DOHH2 (cell line): ENCODE measurements around the gene SFRP5.

Experiments used
- H3F3A ChIP-seq: fragments of 200-600 bp; sonication (generic), shearing (Covaris generic); 2 replicates; pipeline ENCODE4 v1.6.0; 2016; ENCODE audit warnings: antibody characterized with exemption, mild to moderate bottlenecking; ENCODE audit not compliant: control insufficient read depth, insufficient read depth
- H3K27ac ChIP-seq: fragments of 200-600 bp; sonication (generic); 2 replicates; pipeline ENCODE4 v1.5.1; 2014; ENCODE audit warnings: low read depth, mild to moderate bottlenecking, low read length, moderate library complexity
- H3K27me3 ChIP-seq: fragments of 200-600 bp; sonication (generic); 2 replicates; pipeline ENCODE4 v1.6.1; 2014; ENCODE audit warnings: mild to moderate bottlenecking, low read length, mixed read lengths; ENCODE audit not compliant: control insufficient read depth
- H3K36me3 ChIP-seq: fragments of 200-600 bp; sonication (generic); 2 replicates; pipeline ENCODE4 v1.6.1; 2014; ENCODE audit warnings: mild to moderate bottlenecking, low read length, moderate library complexity, mixed read lengths; ENCODE audit not compliant: control insufficient read depth
- H3K4me1 ChIP-seq: fragments of 200-600 bp; sonication (generic); 2 replicates; pipeline ENCODE4 v1.6.1; 2014; ENCODE audit warnings: mild to moderate bottlenecking, low read length, mixed read lengths; ENCODE audit not compliant: control insufficient read depth
- H3K4me2 ChIP-seq: fragments of 200-600 bp; sonication (generic); 2 replicates; pipeline ENCODE4 v1.6.0; 2014; ENCODE audit warnings: mild to moderate bottlenecking, low read length, moderate library complexity
- H3K4me3 ChIP-seq: fragments of 200-600 bp; sonication (generic); 2 replicates; pipeline ENCODE4 v1.5.1; 2014; ENCODE audit warnings: mild to moderate bottlenecking, low read length, mixed read lengths
- H3K79me2 ChIP-seq: fragments of 200-600 bp; sonication (generic); 2 replicates; pipeline ENCODE4 v1.6.1; 2014; ENCODE audit warnings: mild to moderate bottlenecking, low read length, mixed read lengths; ENCODE audit not compliant: control insufficient read depth
- H3K9me2 ChIP-seq: fragments of 200-600 bp; sonication (generic); replicated peaks from 2 replicates; pipeline ENCODE4 v1.6.1; 2014; ENCODE audit warnings: mild to moderate bottlenecking, low read length, mixed read lengths; ENCODE audit not compliant: control insufficient read depth
- H3K9me3 ChIP-seq: fragments of 200-600 bp; sonication (generic); 2 replicates; pipeline ENCODE4 v1.6.1; 2014; ENCODE audit warnings: antibody characterized with exemption, low read length, mixed read lengths; ENCODE audit not compliant: control insufficient read depth, insufficient read depth
- H4K20me1 ChIP-seq: fragments of 200-600 bp; sonication (generic); 2 replicates; pipeline ENCODE4 v1.6.0; 2014; ENCODE audit warnings: low read depth, mild to moderate bottlenecking, antibody characterized with exemption, low read length, moderate library complexity; ENCODE audit not compliant: control insufficient read depth, insufficient read depth
- CTCF ChIP-seq: fragments of 200-600 bp; sonication (generic); IDR thresholded peaks from one replicate; pipeline ENCODE4 v1.5.1; 2014; ENCODE audit warnings: antibody characterized with exemption, mild to moderate bottlenecking, low read depth, low read length; ENCODE audit not compliant: poor library complexity, severe bottlenecking
- EZH2phosphoT487 ChIP-seq: fragments of 200-600 bp; sonication (generic); IDR thresholded peaks from 2 replicates; pipeline ENCODE4 v1.6.1; 2017; ENCODE audit warnings: borderline replicate concordance, mild to moderate bottlenecking, antibody characterized with exemption, low read length, moderate library complexity, mixed read lengths

The SFRP5 gene

GRCh38 chr10:97740613-97741012 is 31.2 kb downstream of the SFRP5 start:
- H3K4me2 ChIP-seq = peak overlapping the region; percentile 54
- peak overlapping the region; percentile 32 for H3K4me3 ChIP-seq
- H3K4me1 ChIP-seq = peaks cover 44% of the 10 kb centered on the region
- TF ChIP-seq CTCF (no peak), EZH2phosphoT487 (no peak)
- H3K9me2 ChIP-seq = no peaks in the 10 kb centered on the region
- peaks cover 75% of the 10 kb centered on the region for H3K79me2 ChIP-seq
- H3K36me3 ChIP-seq = peaks cover 69% of the 10 kb centered on the region
- no peaks in the 10 kb centered on the region for H3K27me3 ChIP-seq
- H3K9me3 ChIP-seq = peaks cover 2% of the 10 kb centered on the region; the same call in 1 of the 2 replicates
- H4K20me1 ChIP-seq = peaks cover 20% of the 10 kb centered on the region
- peaks cover 8% of the 10 kb centered on the region for H3F3A ChIP-seq
- H3K27ac ChIP-seq = peak overlapping the region; percentile 37

GRCh38 chr10:97738616-97739015 is 33.2 kb downstream of the SFRP5 start:
- Histone ChIP-seq H3K9me2 (no peaks in the 10 kb centered on the region), H3K4me2 (peak overlapping the region; percentile 98), H3K79me2 (peaks cover 65% of the 10 kb centered on the region), H3K4me1 (peaks cover 47% of the 10 kb centered on the region), H3K9me3 (peaks cover 3% of the 10 kb centered on the region; the same call in 1 of the 2 replicates), H4K20me1 (peaks cover 20% of the 10 kb centered on the region), H3K36me3 (peaks cover 51% of the 10 kb centered on the region), H3K27me3 (no peaks in the 10 kb centered on the region), H3K4me3 (peak overlapping the region; percentile 98), H3F3A (peaks cover 8% of the 10 kb centered on the region), H3K27ac (no peak overlapping the region)
- TF ChIP-seq EZH2phosphoT487 = no peak
- no peak for TF ChIP-seq CTCF

GRCh38 chr10:97737770-97738265 is 34.0 kb downstream of the SFRP5 start:
- Histone ChIP-seq H3K9me2 (no peaks in the 10 kb centered on the region), H3K4me3 (peak overlapping the region; percentile 98), H3K36me3 (peaks cover 43% of the 10 kb centered on the region), H3K27ac (peak overlapping the region; percentile 90; the same call in 1 of the 2 replicates), H4K20me1 (peaks cover 18% of the 10 kb centered on the region), H3F3A (peaks cover 8% of the 10 kb centered on the region), H3K4me2 (peak overlapping the region; percentile 98), H3K27me3 (no peaks in the 10 kb centered on the region), H3K4me1 (peaks cover 47% of the 10 kb centered on the region), H3K79me2 (peaks cover 57% of the 10 kb centered on the region), H3K9me3 (peaks cover 3% of the 10 kb centered on the region; the same call in 1 of the 2 replicates)
- TF ChIP-seq EZH2phosphoT487 (no peak), CTCF (no peak)
